Neural progenitor cell (in vitro differentiated cells): ENCODE measurements around the gene OR10A2. TPM values are rescaled to one million over a fixed set of nuclear protein-coding genes. Genes with fewer than 3 reads are reported as not detected.

Experiments
- DNase-seq: peaks from one replicate; pipeline ENCODE4 v3.0.0-alpha.2; 2016; ENCODE audit warnings: low spot score
- H2AFZ ChIP-seq: fragments of 200-600 bp; sonication (generic); replicated peaks from 2 replicates; pipeline ENCODE4 v1.6.1; 2016; ENCODE audit warnings: antibody characterized with exemption
- H3F3A ChIP-seq: fragments of 200-600 bp; sonication (generic); 2 replicates; pipeline ENCODE4 v1.6.1; 2016; ENCODE audit warnings: antibody characterized with exemption, low read depth
- H3K27ac ChIP-seq: fragments of 200-600 bp; sonication (generic); 2 replicates; pipeline ENCODE4 v1.5.1; 2016; ENCODE audit warnings: mild to moderate bottlenecking
- H3K27me3 ChIP-seq: fragments of 200-600 bp; sonication (generic); 2 replicates; pipeline ENCODE4 v1.6.1; 2016; ENCODE audit warnings: mild to moderate bottlenecking, moderate library complexity
- H3K36me3 ChIP-seq: fragments of 200-600 bp; sonication (generic); 2 replicates; pipeline ENCODE4 v1.5.1; 2016
- H3K4me1 ChIP-seq: fragments of 200-600 bp; sonication (generic); 2 replicates; pipeline ENCODE4 v1.6.1; 2016; ENCODE audit warnings: mixed run types
- H3K4me2 ChIP-seq: fragments of 200-600 bp; sonication (generic); 2 replicates; pipeline ENCODE4 v1.6.1; 2016
- H3K4me3 ChIP-seq: fragments of 200-600 bp; sonication (generic); 2 replicates; pipeline ENCODE4 v1.5.1; 2016
- H3K79me2 ChIP-seq: fragments of 200-600 bp; sonication (generic); 2 replicates; pipeline ENCODE4 v1.6.1; 2016; ENCODE audit warnings: low read depth
- H3K9ac ChIP-seq: fragments of 200-600 bp; sonication (generic); 2 replicates; pipeline ENCODE4 v1.6.1; 2016
- H3K9me3 ChIP-seq: fragments of 200-600 bp; sonication (generic); 2 replicates; pipeline ENCODE4 v1.5.1; 2016; ENCODE audit warnings: low read depth
- H4K20me1 ChIP-seq: fragments of 200-600 bp; sonication (generic); 2 replicates; pipeline ENCODE4 v1.6.1; 2016; ENCODE audit warnings: low read depth
- H3K27ac Mint-ChIP-seq: 3 replicates; pipeline ENCODE4 v1.8.0; 2021; ENCODE audit warnings: mixed read lengths
- H3K27me3 Mint-ChIP-seq: 2 replicates; pipeline ENCODE4 v1.8.0; 2022; ENCODE audit warnings: low read depth, mild to moderate bottlenecking, inconsistent platforms, moderate library complexity, mixed read lengths; ENCODE audit not compliant: insufficient read depth
- H3K36me3 Mint-ChIP-seq: 3 replicates; pipeline ENCODE4 v1.8.0; 2021; ENCODE audit warnings: mixed read lengths
- H3K4me1 Mint-ChIP-seq: 3 replicates; pipeline ENCODE4 v1.8.0; 2021; ENCODE audit warnings: mixed read lengths
- H3K4me3 Mint-ChIP-seq: 3 replicates; pipeline ENCODE4 v1.8.0; 2021; ENCODE audit warnings: mild to moderate bottlenecking, moderate library complexity, mixed read lengths
- H3K9me3 Mint-ChIP-seq: 3 replicates; pipeline ENCODE4 v1.8.0; 2020; ENCODE audit warnings: mixed read lengths
- EZH2 ChIP-seq: fragments of 200-600 bp; sonication (generic); IDR thresholded peaks from 2 replicates; pipeline ENCODE4 v1.6.1; 2017; ENCODE audit warnings: antibody characterized with exemption, mild to moderate bottlenecking, moderate library complexity
- EZH2phosphoT487 ChIP-seq: fragments of 200-600 bp; sonication (generic); IDR thresholded peaks from 2 replicates; pipeline ENCODE4 v1.6.1; 2017; ENCODE audit warnings: antibody characterized with exemption
- total RNA-seq: library from RNA; depleted of rRNA; stranded (reverse); fragments of >200 nt; gene quantifications from 2 replicates; pipeline ENCODE4 v1.2.3, GENCODE V29; 2015; ENCODE audit warnings: low replicate concordance
- TF ChIP-seq, protein P1 (sequence below): fragments of 200-600 bp; sonication (generic); IDR thresholded peaks from 2 replicates; pipeline ENCODE4 v1.5.1; 2017; ENCODE audit warnings: antibody characterized with exemption, mild to moderate bottlenecking

The OR10A2 gene
- total RNA-seq, 1 donor from 2014 or later: not detected

DNA sequence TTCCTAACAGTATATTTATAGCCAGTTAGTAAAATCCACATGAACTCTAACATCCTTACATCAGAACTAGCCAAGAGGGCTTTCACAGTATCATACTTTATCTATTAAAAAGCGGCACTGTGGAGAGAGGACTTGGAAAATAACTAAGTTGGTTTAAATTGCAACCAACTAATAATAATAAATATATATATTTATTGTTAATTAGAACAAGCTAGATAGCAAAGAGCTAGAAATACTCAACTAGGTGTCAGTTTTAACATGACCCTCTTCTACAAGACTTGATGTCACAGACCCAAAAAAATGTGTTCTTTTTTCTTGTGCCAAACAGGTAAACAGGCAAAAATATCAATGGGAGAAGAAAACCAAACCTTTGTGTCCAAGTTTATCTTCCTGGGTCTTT, 57.8 kb downstream of the OR10A2 start, which contains the start of gene OR2D3:
Gene OR2D3 (plus strand): TSS at position 301 of the 400 bp plus-strand sequence. CDS start 0 bp downstream, at position 301.
- Mint-ChIP-seq H3K9me3 (no peaks in the 10 kb centered on the region), H3K36me3 (no peaks in the 10 kb centered on the region), H3K27ac (peak within 1 kb of the TSS; percentile 35), H3K4me3 (no peak within 1 kb of the TSS), H3K27me3 (no peaks in the 10 kb centered on the region), H3K4me1 (peaks cover 3% of the 10 kb centered on the region)
- TF ChIP-seq EZH2 (no peak), EZH2phosphoT487 (no peak)
- TF ChIP-seq, protein P1, sequence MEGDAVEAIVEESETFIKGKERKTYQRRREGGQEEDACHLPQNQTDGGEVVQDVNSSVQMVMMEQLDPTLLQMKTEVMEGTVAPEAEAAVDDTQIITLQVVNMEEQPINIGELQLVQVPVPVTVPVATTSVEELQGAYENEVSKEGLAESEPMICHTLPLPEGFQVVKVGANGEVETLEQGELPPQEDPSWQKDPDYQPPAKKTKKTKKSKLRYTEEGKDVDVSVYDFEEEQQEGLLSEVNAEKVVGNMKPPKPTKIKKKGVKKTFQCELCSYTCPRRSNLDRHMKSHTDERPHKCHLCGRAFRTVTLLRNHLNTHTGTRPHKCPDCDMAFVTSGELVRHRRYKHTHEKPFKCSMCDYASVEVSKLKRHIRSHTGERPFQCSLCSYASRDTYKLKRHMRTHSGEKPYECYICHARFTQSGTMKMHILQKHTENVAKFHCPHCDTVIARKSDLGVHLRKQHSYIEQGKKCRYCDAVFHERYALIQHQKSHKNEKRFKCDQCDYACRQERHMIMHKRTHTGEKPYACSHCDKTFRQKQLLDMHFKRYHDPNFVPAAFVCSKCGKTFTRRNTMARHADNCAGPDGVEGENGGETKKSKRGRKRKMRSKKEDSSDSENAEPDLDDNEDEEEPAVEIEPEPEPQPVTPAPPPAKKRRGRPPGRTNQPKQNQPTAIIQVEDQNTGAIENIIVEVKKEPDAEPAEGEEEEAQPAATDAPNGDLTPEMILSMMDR: no peak
- no peaks in the 10 kb centered on the region for H3K79me2 ChIP-seq
- H3K4me3 ChIP-seq: no peak within 1 kb of the TSS
- H4K20me1 ChIP-seq: no peaks in the 10 kb centered on the region
- H3K36me3 ChIP-seq: no peaks in the 10 kb centered on the region
- no peak within 1 kb of the TSS for H2AFZ ChIP-seq
- no peak within 1 kb of the TSS for H3K27ac ChIP-seq
- H3F3A ChIP-seq: peaks cover 4% of the 10 kb centered on the region
- H3K4me2 ChIP-seq: no peak within 1 kb of the TSS
- no peak within 1 kb of the TSS for H3K9ac ChIP-seq
- peaks cover under 1% of the 10 kb centered on the region for H3K4me1 ChIP-seq
- H3K27me3 ChIP-seq: no peaks in the 10 kb centered on the region
- no peaks in the 10 kb centered on the region for H3K9me3 ChIP-seq
- no peak for DNase-seq

Other genes starting within 250 kb of the OR10A2 start
- 9.9 and 28.8 TPM in 2 replicates for gene TPP1, start 243.6 kb upstream of the OR10A2 start, total RNA-seq
- 4.5 and 9.0 TPM in 2 replicates for gene DCHS1, start 207.2 kb upstream of the OR10A2 start, total RNA-seq
- 24.3 and 30.9 TPM in 2 replicates for gene MRPL17, start 179.7 kb upstream of the OR10A2 start, total RNA-seq
- gene OR2AG2, start 91.1 kb upstream of the OR10A2 start, total RNA-seq: 0.25 and 0.36 TPM in 2 replicates
- gene OR2AG1, start 80.0 kb upstream of the OR10A2 start, total RNA-seq: not detected in 2 replicates
- 0.36 and 0.50 TPM in 2 replicates for gene OR6A2, start 63.4 kb upstream of the OR10A2 start, total RNA-seq
- gene OR10A5, start 17.4 kb upstream of the OR10A2 start, total RNA-seq: not detected in 2 replicates
- gene OR10A4, start 13.6 kb downstream of the OR10A2 start, total RNA-seq: not detected in 2 replicates
- gene OR2D2, start 29.4 kb downstream of the OR10A2 start, total RNA-seq: 0.56 TPM in 1 of 2 replicates, not detected in the other
- not detected in 2 replicates for gene OR2D3, start 57.9 kb downstream of the OR10A2 start, total RNA-seq
- gene ZNF215, start 63.4 kb downstream of the OR10A2 start, total RNA-seq: 14.8 and 20.1 TPM in 2 replicates
- 13.2 and 19.6 TPM in 2 replicates for gene ZNF214, start 157.3 kb downstream of the OR10A2 start, total RNA-seq
- gene NLRP14, start 157.4 kb downstream of the OR10A2 start, total RNA-seq: 1.3 and 1.8 TPM in 2 replicates
- gene RBMXL2, start 225.9 kb downstream of the OR10A2 start, total RNA-seq: 0.19 TPM in 1 of 2 replicates, not detected in the other